ENCODE measurements around the gene ZNF439.
"Not testable (repeated sequence)": the region's sequence is repeated elsewhere in the genome, so short reads cannot be mapped to it uniquely, and the experiment has no call there.

ZNF439 gene

DNA sequence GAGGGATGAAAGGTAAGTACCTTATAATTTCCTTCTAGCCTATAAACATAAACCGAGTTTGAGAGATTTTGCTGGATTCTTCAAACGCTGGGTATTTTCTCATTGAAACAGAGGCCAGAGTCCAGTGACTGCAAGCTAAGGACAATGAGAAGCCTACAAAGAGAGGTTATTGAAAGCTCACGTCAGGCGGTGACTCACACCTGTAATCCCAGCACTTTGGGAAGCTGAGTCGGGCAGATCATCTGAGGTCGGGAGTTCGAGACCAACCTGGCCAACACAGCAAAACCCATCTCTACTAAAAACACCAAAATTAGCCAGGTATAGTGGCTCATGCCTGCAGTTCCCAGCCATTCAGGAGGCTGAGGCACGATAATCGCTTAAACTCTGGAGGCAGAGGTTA, 24.1 kb downstream of the ZNF439 start:
- Histone ChIP-seq H3K79me2 (ENCODE audit: insufficient read depth, low read length) (no peaks in the 10 kb centered on the region), H3K36me3 (ENCODE audit: insufficient read depth, low read length) (peaks cover 25% of the 10 kb centered on the region), H3K4me3 (ENCODE audit: low read depth, low read length, poor library complexity, severe bottlenecking) (no peak overlapping the region), H3K9me3 (ENCODE audit: low read length) (peaks cover 29% of the 10 kb centered on the region), H3K27ac (ENCODE audit: low read depth, low read length, poor library complexity, severe bottlenecking) (no peak overlapping the region), H2AFZ (ENCODE audit: low read length) (no peak overlapping the region), H3F3A (ENCODE audit: insufficient read depth, low read length) (no peaks in the 10 kb centered on the region), H3K9me2 (ENCODE audit: low read depth, low read length) (no peaks in the 10 kb centered on the region), H3K27me3 (ENCODE audit: insufficient read depth, low read length) (no peaks in the 10 kb centered on the region), H3K4me2 (ENCODE audit: low read length) (no peak overlapping the region), H3K4me1 (ENCODE audit: insufficient read depth, low read length, severe bottlenecking) (no peaks in the 10 kb centered on the region), H4K20me1 (ENCODE audit: insufficient read depth, low read length) (no peaks in the 10 kb centered on the region), H3K9ac (ENCODE audit: low read length) (no peak overlapping the region)
- TF ChIP-seq, protein P1, sequence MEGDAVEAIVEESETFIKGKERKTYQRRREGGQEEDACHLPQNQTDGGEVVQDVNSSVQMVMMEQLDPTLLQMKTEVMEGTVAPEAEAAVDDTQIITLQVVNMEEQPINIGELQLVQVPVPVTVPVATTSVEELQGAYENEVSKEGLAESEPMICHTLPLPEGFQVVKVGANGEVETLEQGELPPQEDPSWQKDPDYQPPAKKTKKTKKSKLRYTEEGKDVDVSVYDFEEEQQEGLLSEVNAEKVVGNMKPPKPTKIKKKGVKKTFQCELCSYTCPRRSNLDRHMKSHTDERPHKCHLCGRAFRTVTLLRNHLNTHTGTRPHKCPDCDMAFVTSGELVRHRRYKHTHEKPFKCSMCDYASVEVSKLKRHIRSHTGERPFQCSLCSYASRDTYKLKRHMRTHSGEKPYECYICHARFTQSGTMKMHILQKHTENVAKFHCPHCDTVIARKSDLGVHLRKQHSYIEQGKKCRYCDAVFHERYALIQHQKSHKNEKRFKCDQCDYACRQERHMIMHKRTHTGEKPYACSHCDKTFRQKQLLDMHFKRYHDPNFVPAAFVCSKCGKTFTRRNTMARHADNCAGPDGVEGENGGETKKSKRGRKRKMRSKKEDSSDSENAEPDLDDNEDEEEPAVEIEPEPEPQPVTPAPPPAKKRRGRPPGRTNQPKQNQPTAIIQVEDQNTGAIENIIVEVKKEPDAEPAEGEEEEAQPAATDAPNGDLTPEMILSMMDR (IDR thresholded peaks at IDR 0.05; ENCODE audit: low read length) = no peak
- no peak for TF ChIP-seq EZH2 (IDR thresholded peaks at IDR 0.05; ENCODE audit: borderline replicate concordance, low read length)

DNA sequence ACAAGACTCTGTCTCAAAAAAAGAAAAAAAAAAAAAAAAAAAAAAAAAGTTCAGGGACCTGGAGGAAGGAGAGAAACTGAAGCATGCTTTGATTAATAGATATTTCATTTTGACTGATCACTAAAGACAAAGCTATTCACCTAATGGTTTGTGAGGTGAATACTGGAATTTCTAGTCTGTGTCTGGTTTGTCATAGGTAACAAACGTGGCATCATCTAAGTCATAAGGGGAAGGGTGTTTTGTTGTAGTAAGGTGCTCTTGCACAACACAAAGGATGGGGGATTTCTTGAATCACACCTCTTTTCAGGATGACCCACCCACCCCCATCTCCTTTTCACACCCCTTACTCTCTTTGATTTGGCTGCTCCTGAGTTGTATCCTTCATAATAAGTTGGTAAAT, 25.2 kb downstream of the ZNF439 start:
- no peaks in the 10 kb centered on the region for H3K4me1 ChIP-seq (ENCODE audit: insufficient read depth, low read length, severe bottlenecking)
- H3K9me2 ChIP-seq (ENCODE audit: low read depth, low read length) = no peaks in the 10 kb centered on the region
- H2AFZ ChIP-seq (ENCODE audit: low read length) = no peak overlapping the region
- H3K4me2 ChIP-seq (ENCODE audit: low read length) = no peak overlapping the region
- H3K27me3 ChIP-seq (ENCODE audit: insufficient read depth, low read length) = no peaks in the 10 kb centered on the region
- H3F3A ChIP-seq (ENCODE audit: insufficient read depth, low read length) = no peaks in the 10 kb centered on the region
- peaks cover 17% of the 10 kb centered on the region for H3K9me3 ChIP-seq (ENCODE audit: low read length)
- no peak overlapping the region for H3K27ac ChIP-seq (ENCODE audit: low read depth, low read length, poor library complexity, severe bottlenecking)
- no peak overlapping the region for H3K4me3 ChIP-seq (ENCODE audit: low read depth, low read length, poor library complexity, severe bottlenecking)
- peaks cover 13% of the 10 kb centered on the region for H3K36me3 ChIP-seq (ENCODE audit: insufficient read depth, low read length)
- no peaks in the 10 kb centered on the region for H3K79me2 ChIP-seq (ENCODE audit: insufficient read depth, low read length)
- TF ChIP-seq, protein P1 (IDR thresholded peaks at IDR 0.05; ENCODE audit: low read length) = no peak
- TF ChIP-seq EZH2 (IDR thresholded peaks at IDR 0.05; ENCODE audit: borderline replicate concordance, low read length) = no peak
- no peak overlapping the region for H3K9ac ChIP-seq (ENCODE audit: low read length)
- no peaks in the 10 kb centered on the region for H4K20me1 ChIP-seq (ENCODE audit: insufficient read depth, low read length)

DNA sequence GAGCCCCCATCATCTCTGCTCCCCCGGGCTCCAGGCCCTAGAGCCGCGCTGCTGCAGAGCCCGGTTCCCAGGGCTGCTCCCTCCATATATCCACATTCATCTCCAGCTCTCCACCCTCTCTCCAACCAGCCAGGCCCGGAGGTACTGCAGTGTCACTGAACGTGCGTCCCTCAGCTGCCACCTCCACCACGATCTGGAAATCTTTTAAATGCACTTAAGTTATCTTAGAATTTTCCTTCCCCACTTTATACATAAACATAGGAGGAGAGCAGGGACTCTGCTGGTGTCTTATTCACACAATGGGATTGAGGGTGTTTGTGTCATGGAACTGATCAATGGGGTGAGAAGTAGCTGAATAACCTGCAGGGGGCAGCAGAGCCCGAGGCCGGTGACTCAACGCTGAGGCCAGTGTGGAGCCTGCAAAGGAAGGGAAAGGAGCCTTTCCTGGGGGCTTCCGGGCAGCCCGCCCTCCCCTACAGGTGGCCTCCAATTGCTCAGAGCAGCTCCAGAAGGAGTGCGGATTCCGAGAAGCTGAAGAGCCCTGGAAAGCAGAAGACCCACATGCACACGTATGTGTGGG, 31.3 kb downstream of the ZNF439 start:
- not testable (repeated sequence) for H3K4me2 ChIP-seq (ENCODE audit: low read length); H3K4me3 ChIP-seq (ENCODE audit: low read depth, low read length, poor library complexity, severe bottlenecking); H2AFZ ChIP-seq (ENCODE audit: low read length); H3K9me2 ChIP-seq (ENCODE audit: low read depth, low read length); H3K9me3 ChIP-seq (ENCODE audit: low read length); H3K4me1 ChIP-seq (ENCODE audit: insufficient read depth, low read length, severe bottlenecking); H3K36me3 ChIP-seq (ENCODE audit: insufficient read depth, low read length); H4K20me1 ChIP-seq (ENCODE audit: insufficient read depth, low read length); H3K27me3 ChIP-seq (ENCODE audit: insufficient read depth, low read length); H3K79me2 ChIP-seq (ENCODE audit: insufficient read depth, low read length); H3K27ac ChIP-seq (ENCODE audit: low read depth, low read length, poor library complexity, severe bottlenecking); H3K9ac ChIP-seq (ENCODE audit: low read length); H3F3A ChIP-seq (ENCODE audit: insufficient read depth, low read length)
- TF ChIP-seq, protein P1 (IDR thresholded peaks at IDR 0.05; ENCODE audit: low read length) = peak; percentile 42
